Measurements from ENCODE around the gene KIF3B.

KIF3B gene

GRCh38 chr20:32330555-32330897 is 53.1 kb downstream of the KIF3B start:
- no peak for TF ChIP-seq CTCF (IDR thresholded peaks at IDR 0.05; ENCODE audit: insufficient read depth, missing control alignments)
- no peak for FAIRE-seq
- no peak for DNase-seq (ENCODE audit: insufficient read length, low spot score)

GRCh38 chr20:32332614-32333013 is 55.2 kb downstream of the KIF3B start:
- FAIRE-seq, result no peak
- TF ChIP-seq CTCF (IDR thresholded peaks at IDR 0.05; ENCODE audit: insufficient read depth, missing control alignments), result no peak
- DNase-seq (ENCODE audit: insufficient read length, low spot score), result no peak

- DNase-seq (ENCODE audit: insufficient read length, low spot score) (no peak), FAIRE-seq (no peak)
- no peak for TF ChIP-seq CTCF (IDR thresholded peaks at IDR 0.05; ENCODE audit: insufficient read depth, missing control alignments)
These were observed 55.9 kb downstream of the KIF3B start for GRCh38 chr20:32333181-32333987.

GRCh38 chr20:32333988-32334885 is 56.8 kb downstream of the KIF3B start:
- TF ChIP-seq CTCF (IDR thresholded peaks at IDR 0.05; ENCODE audit: insufficient read depth, missing control alignments), result no peak
- no peak for DNase-seq (ENCODE audit: insufficient read length, low spot score)
- no peak for FAIRE-seq

- FAIRE-seq (no peak), DNase-seq (ENCODE audit: insufficient read length, low spot score) (no peak)
- peak; percentile 62 for TF ChIP-seq CTCF (IDR thresholded peaks at IDR 0.05; ENCODE audit: insufficient read depth, missing control alignments)
These were observed 59.5 kb downstream of the KIF3B start for GRCh38 chr20:32336918-32337347.

- FAIRE-seq, result no peak
- DNase-seq (ENCODE audit: insufficient read length, low spot score), result no peak
- no peak for TF ChIP-seq CTCF (IDR thresholded peaks at IDR 0.05; ENCODE audit: insufficient read depth, missing control alignments)
These were observed 60.6 kb downstream of the KIF3B start for GRCh38 chr20:32337937-32338661.
